Measurements from ENCODE around the gene DOCK10.

DOCK10 gene

DNA sequence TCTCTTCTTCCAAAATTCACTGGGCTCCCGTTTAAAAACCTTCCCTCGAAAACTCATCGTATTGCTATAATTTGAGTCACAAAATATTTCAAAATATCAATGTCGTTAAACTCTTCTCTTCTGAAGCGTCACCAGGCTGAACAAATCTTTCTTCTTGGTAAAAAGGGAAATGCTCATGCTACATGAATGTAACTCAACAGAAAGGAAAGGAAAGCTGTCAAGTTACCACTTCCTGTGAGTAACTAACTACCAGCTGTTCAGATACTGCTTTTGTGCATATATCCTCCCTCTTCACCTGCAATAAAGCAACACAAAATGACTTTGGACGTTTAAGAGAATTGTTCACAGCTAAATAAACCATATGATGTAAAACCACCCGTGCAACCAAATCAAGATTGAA, 95.4 kb downstream of the DOCK10 start:
- no peak overlapping the region for H3K27ac ChIP-seq (ENCODE audit: extremely low read depth, low read depth, low read length)
- ChIA-PET POLR2A (no interaction called here), CTCF (no interaction called here)
- no peaks in the 10 kb centered on the region for H3K36me3 ChIP-seq (ENCODE audit: control insufficient read depth in 2 of 2, insufficient read depth in 1 of 2, low read length in 2 of 2)
- H3K4me3 ChIP-seq (ENCODE audit: low read depth, low read length): no peak overlapping the region
- TF ChIP-seq ZNF548 (tag by site-specific recombination; IDR thresholded peaks at IDR 0.05) (no peak), ZBTB48 (tag by site-specific recombination; IDR thresholded peaks at IDR 0.05) (no peak), ZNF169 (tag by site-specific recombination; IDR thresholded peaks at IDR 0.05) (no peak), ZNF2 (tag by site-specific recombination; IDR thresholded peaks at IDR 0.05) (no peak), ZNF366 (tag by site-specific recombination; conservative IDR thresholded peaks at IDR 0.05) (no peak), ZSCAN16 (tag by site-specific recombination; IDR thresholded peaks at IDR 0.05) (no peak), PRDM1 (tag by site-specific recombination; IDR thresholded peaks at IDR 0.05) (no peak), SP2 (tag by site-specific recombination; IDR thresholded peaks at IDR 0.05) (no peak), MYNN (tag by site-specific recombination; IDR thresholded peaks at IDR 0.05; ENCODE audit: borderline replicate concordance) (no peak), ZNF514 (tag by site-specific recombination; IDR thresholded peaks at IDR 0.05) (no peak), ZNF510 (tag by site-specific recombination; IDR thresholded peaks at IDR 0.05; ENCODE audit: insufficient replicate concordance) (no peak), MZF1 (tag by site-specific recombination; IDR thresholded peaks at IDR 0.05; ENCODE audit: borderline replicate concordance) (no peak), ZNF776 (tag by site-specific recombination; IDR thresholded peaks at IDR 0.05; ENCODE audit: borderline replicate concordance) (no peak), ZNF48 (tag by site-specific recombination; IDR thresholded peaks at IDR 0.05) (no peak)
- TF ChIP-seq, protein P1, sequence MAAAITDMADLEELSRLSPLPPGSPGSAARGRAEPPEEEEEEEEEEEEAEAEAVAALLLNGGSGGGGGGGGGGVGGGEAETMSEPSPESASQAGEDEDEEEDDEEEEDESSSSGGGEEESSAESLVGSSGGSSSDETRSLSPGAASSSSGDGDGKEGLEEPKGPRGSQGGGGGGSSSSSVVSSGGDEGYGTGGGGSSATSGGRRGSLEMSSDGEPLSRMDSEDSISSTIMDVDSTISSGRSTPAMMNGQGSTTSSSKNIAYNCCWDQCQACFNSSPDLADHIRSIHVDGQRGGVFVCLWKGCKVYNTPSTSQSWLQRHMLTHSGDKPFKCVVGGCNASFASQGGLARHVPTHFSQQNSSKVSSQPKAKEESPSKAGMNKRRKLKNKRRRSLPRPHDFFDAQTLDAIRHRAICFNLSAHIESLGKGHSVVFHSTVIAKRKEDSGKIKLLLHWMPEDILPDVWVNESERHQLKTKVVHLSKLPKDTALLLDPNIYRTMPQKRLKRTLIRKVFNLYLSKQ (tag by site-specific recombination; IDR thresholded peaks at IDR 0.05; ENCODE audit: borderline replicate concordance): no peak
- TF ChIP-seq, protein P2, sequence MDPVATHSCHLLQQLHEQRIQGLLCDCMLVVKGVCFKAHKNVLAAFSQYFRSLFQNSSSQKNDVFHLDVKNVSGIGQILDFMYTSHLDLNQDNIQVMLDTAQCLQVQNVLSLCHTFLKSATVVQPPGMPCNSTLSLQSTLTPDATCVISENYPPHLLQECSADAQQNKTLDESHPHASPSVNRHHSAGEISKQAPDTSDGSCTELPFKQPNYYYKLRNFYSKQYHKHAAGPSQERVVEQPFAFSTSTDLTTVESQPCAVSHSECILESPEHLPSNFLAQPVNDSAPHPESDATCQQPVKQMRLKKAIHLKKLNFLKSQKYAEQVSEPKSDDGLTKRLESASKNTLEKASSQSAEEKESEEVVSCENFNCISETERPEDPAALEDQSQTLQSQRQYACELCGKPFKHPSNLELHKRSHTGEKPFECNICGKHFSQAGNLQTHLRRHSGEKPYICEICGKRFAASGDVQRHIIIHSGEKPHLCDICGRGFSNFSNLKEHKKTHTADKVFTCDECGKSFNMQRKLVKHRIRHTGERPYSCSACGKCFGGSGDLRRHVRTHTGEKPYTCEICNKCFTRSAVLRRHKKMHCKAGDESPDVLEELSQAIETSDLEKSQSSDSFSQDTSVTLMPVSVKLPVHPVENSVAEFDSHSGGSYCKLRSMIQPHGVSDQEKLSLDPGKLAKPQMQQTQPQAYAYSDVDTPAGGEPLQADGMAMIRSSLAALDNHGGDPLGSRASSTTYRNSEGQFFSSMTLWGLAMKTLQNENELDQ (tag by site-specific recombination; IDR thresholded peaks at IDR 0.05; ENCODE audit: low read depth): no peak
- no peaks in the 10 kb centered on the region for H3K9me3 ChIP-seq (ENCODE audit: control insufficient read depth, insufficient read depth, low read depth, low read length)
- H3K4me1 ChIP-seq (ENCODE audit: control insufficient read depth, insufficient read depth, low read length): no peaks in the 10 kb centered on the region

DNA sequence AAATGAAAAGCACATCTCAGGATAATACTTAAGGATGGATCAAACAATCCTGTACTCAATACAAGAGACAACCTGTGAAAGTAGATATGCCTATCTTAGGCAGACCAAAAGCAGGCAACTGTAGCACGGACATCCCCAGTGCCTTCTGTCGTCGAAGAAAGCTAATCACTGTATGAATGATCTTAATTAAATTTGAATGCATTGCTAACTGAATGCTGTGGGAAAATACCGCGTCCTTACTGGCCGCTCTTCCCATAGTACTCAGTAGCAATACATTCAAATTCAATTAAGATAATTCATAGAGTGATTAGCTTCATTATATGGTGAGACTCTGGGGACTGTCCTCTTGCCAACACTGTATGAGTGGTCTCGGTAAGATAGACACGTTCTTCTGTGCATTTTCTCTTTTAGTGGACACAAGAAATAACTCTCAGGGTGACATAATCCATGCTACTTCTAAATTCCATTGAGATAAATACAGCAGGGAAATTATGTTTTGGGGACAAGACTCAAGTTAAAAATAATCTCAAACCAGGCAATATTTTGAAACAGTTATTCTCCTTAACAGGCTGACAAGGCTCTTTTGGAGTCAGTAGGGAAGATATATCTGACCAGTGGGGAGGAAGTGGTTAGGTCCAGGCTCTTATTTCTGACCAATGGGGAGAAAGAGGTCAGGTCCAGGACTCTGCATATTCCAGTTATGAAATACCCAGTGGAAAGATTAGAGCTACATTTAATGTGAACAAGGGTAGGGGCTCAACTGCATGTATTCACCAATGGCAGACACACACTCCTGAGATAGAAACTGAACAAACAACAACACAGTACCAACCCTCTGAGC, 97.3 kb downstream of the DOCK10 start:
- no peak overlapping the region for H3K4me3 ChIP-seq (ENCODE audit: low read depth, low read length)
- POLR2A ChIA-PET: no interaction called here
- no peaks in the 10 kb centered on the region for H3K4me1 ChIP-seq (ENCODE audit: control insufficient read depth, insufficient read depth, low read length)
- CTCF ChIA-PET: no interaction called here
- H3K27ac ChIP-seq (ENCODE audit: extremely low read depth, low read depth, low read length): no peak overlapping the region
- no peaks in the 10 kb centered on the region for H3K36me3 ChIP-seq (ENCODE audit: control insufficient read depth in 2 of 2, insufficient read depth in 1 of 2, low read length in 2 of 2)
- H3K9me3 ChIP-seq (ENCODE audit: control insufficient read depth, insufficient read depth, low read depth, low read length): no peaks in the 10 kb centered on the region
- TF ChIP-seq ZNF600 (tag by site-specific recombination; IDR thresholded peaks at IDR 0.05): no peak
- TF ChIP-seq, protein P3, sequence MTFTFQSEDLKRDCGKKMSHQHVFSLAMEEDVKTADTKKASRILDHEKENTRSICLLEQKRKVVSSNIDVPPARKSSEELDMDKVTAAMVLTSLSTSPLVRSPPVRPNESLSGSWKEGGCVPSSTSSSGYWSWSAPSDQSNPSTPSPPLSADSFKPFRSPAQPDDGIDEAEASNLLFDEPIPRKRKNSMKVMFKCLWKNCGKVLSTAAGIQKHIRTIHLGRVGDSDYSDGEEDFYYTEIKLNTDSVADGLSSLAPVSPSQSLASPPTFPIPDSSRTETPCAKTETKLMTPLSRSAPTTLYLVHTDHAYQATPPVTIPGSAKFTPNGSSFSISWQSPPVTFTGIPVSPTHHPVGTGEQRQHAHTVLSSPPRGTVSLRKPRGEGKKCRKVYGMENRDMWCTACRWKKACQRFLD (tag by site-specific recombination; IDR thresholded peaks at IDR 0.05): no peak
- TF ChIP-seq ZNF138 (tag by site-specific recombination; IDR thresholded peaks at IDR 0.05; ENCODE audit: borderline replicate concordance): no peak
- TF ChIP-seq, protein P4, sequence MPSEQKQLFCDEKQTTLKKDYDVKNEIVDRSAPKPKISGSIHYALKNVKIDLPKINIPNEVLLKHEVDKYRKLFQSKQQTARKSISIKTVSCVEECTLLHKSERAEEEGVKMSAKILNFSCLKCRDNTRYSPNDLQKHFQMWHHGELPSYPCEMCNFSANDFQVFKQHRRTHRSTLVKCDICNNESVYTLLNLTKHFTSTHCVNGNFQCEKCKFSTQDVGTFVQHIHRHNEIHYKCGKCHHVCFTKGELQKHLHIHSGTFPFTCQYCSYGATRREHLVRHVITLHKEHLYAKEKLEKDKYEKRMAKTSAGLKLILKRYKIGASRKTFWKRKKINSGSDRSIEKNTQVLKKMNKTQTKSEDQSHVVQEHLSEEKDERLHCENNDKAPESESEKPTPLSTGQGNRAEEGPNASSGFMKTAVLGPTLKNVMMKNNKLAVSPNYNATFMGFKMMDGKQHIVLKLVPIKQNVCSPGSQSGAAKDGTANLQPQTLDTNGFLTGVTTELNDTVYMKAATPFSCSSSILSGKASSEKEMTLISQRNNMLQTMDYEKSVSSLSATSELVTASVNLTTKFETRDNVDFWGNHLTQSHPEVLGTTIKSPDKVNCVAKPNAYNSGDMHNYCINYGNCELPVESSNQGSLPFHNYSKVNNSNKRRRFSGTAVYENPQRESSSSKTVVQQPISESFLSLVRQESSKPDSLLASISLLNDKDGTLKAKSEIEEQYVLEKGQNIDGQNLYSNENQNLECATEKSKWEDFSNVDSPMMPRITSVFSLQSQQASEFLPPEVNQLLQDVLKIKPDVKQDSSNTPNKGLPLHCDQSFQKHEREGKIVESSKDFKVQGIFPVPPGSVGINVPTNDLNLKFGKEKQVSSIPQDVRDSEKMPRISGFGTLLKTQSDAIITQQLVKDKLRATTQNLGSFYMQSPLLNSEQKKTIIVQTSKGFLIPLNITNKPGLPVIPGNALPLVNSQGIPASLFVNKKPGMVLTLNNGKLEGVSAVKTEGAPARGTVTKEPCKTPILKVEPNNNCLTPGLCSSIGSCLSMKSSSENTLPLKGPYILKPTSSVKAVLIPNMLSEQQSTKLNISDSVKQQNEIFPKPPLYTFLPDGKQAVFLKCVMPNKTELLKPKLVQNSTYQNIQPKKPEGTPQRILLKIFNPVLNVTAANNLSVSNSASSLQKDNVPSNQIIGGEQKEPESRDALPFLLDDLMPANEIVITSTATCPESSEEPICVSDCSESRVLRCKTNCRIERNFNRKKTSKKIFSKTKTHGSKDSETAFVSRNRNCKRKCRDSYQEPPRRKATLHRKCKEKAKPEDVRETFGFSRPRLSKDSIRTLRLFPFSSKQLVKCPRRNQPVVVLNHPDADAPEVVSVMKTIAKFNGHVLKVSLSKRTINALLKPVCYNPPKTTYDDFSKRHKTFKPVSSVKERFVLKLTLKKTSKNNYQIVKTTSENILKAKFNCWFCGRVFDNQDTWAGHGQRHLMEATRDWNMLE (tag by site-specific recombination; conservative IDR thresholded peaks at IDR 0.05; ENCODE audit: low read depth): no peak
- no peak for TF ChIP-seq ZNF837 (tag by site-specific recombination; IDR thresholded peaks at IDR 0.05)
- TF ChIP-seq KLF10 (tag by site-specific recombination; IDR thresholded peaks at IDR 0.05): no peak
- TF ChIP-seq ZNF791 (tag by site-specific recombination; IDR thresholded peaks at IDR 0.05): no peak
- no peak for TF ChIP-seq ZNF302 (tag by site-specific recombination; IDR thresholded peaks at IDR 0.05; ENCODE audit: low read depth)
- TF ChIP-seq ZNF623 (tag by site-specific recombination; IDR thresholded peaks at IDR 0.05): no peak
- no peak for TF ChIP-seq ZFP37 (tag by site-specific recombination; IDR thresholded peaks at IDR 0.05)
- TF ChIP-seq ZNF366 (tag by site-specific recombination; conservative IDR thresholded peaks at IDR 0.05): no peak
